Fibroblast of lung (primary cell): ENCODE data around the gene CEP85. TPM values are rescaled to one million over a fixed set of nuclear protein-coding genes. Genes with fewer than 3 reads are reported as not detected.

ENCODE experiments used
- DNase-seq, 2 donors: peaks; one replicate each; pipeline versions ENCODE4 v3.0.0 to v3.0.0-alpha.2; 2010; ENCODE audit warnings: low read depth in 2 of 2
- H2AFZ ChIP-seq: 2 replicates; pipeline ENCODE4 v1.5.1; 2012; ENCODE audit warnings: low read length, control low read depth, inconsistent platforms
- H3K27ac ChIP-seq: 2 replicates; pipeline ENCODE4 v1.5.1; 2011; ENCODE audit warnings: low read length, control low read depth; ENCODE audit not compliant: insufficient read depth
- H3K27me3 ChIP-seq: 2 replicates; pipeline ENCODE4 v1.5.1; 2011; ENCODE audit warnings: mild to moderate bottlenecking, low read length; ENCODE audit not compliant: control insufficient read depth, insufficient read depth
- H3K36me3 ChIP-seq: 2 replicates; pipeline ENCODE4 v1.5.1; 2011; ENCODE audit warnings: low read length; ENCODE audit not compliant: control insufficient read depth, insufficient read depth
- H3K4me1 ChIP-seq: 2 replicates; pipeline ENCODE4 v1.5.1; 2011; ENCODE audit warnings: low read length; ENCODE audit not compliant: control insufficient read depth, insufficient read depth; ENCODE audit errors: extremely low read depth
- H3K4me2 ChIP-seq: 2 replicates; pipeline ENCODE4 v1.5.1; 2011; ENCODE audit warnings: low read length, control low read depth; ENCODE audit not compliant: insufficient read depth; ENCODE audit errors: extremely low read depth
- H3K4me3 ChIP-seq, 4 experiments: fragments of 200-600 bp in 1 of 4; sonication (generic) in 1 of 4; replicated peaks in 1 of 4; 2 replicates each; pipeline ENCODE4 v1.5.1; 2011 to 2016; ENCODE audit warnings: low read length in 4 of 4, low read depth in 3 of 4, mild to moderate bottlenecking in 3 of 4, control low read depth in 2 of 4, inconsistent platforms in 1 of 4, mixed read lengths in 1 of 4; ENCODE audit not compliant: insufficient read depth in 1 of 4; ENCODE audit errors: control extremely low read depth in 1 of 4
- H3K79me2 ChIP-seq: 2 replicates; pipeline ENCODE4 v1.5.1; 2012; ENCODE audit warnings: mild to moderate bottlenecking, low read length, inconsistent platforms; ENCODE audit not compliant: control insufficient read depth, insufficient read depth
- H3K9ac ChIP-seq: 2 replicates; pipeline ENCODE4 v1.5.1; 2011; ENCODE audit warnings: mild to moderate bottlenecking, low read length, control low read depth; ENCODE audit not compliant: insufficient read depth
- H3K9me3 ChIP-seq: 2 replicates; pipeline ENCODE4 v1.5.1; 2012; ENCODE audit warnings: low read depth, low read length; ENCODE audit not compliant: control insufficient read depth, insufficient read depth
- H4K20me1 ChIP-seq: 2 replicates; pipeline ENCODE4 v1.5.1; 2011; ENCODE audit warnings: low read length; ENCODE audit not compliant: control insufficient read depth, insufficient read depth; ENCODE audit errors: extremely low read depth
- EZH2 ChIP-seq: IDR thresholded peaks from 2 replicates; pipeline ENCODE4 v1.5.1; 2012; ENCODE audit warnings: low read length, control low read depth, mild to moderate bottlenecking; ENCODE audit errors: missing control alignments
- polyA plus RNA-seq, 2 donors: library from polyadenylated mRNA; depleted of rRNA in 1 of 2; stranded (reverse) in 1 of 2; unstranded in 1 of 2; fragments of >200 nt; gene quantifications; 2 replicates each; pipeline ENCODE4 v1.2.1, GENCODE V29; 2011 to 2012; ENCODE audit warnings: missing spikeins in 1 of 2
- total RNA-seq: library from RNA; depleted of rRNA; stranded (reverse); fragments of >200 nt; gene quantifications from 2 replicates; pipeline ENCODE4 v1.2.1, GENCODE V29; 2014
- TF ChIP-seq, protein P1 (sequence below), 2 donors: IDR thresholded peaks in 1 of 2; conservative IDR thresholded peaks in 1 of 2; 1 replicate in 1 of 2; 2 replicates in 1 of 2; pipeline ENCODE4 v1.5.1; 2011 to 2012; ENCODE audit warnings: low read length in 2 of 2, control low read depth in 1 of 2, inconsistent platforms in 1 of 2, low read depth in 1 of 2, mild to moderate bottlenecking in 1 of 2

CEP85 gene
- total and polyA plus RNA-seq, 2 donors (not counting 1 experiment from before 2014, with no cell fraction given): 4.7 to 6.9 TPM

GRCh38 chr1:26321315-26322041, 87.5 kb downstream of the CEP85 start:
- Histone ChIP-seq H3K4me1 (peaks cover 6% of the 10 kb centered on the region), H3K79me2 (no peaks in the 10 kb centered on the region), H3K27ac (no peak overlapping the region), H3K9ac (no peak overlapping the region), H3K4me3 (peak overlapping the region in 1 of 4 experiments; percentile 11), H3K4me2 (peak overlapping the region; percentile 17), H3K9me3 (no peaks in the 10 kb centered on the region), H2AFZ (peak overlapping the region; percentile 87), H3K36me3 (no peaks in the 10 kb centered on the region), H3K27me3 (no peaks in the 10 kb centered on the region), H4K20me1 (no peaks in the 10 kb centered on the region)
- DNase-seq: peak; percentile 70 to 86
- no peak for TF ChIP-seq EZH2
- TF ChIP-seq, protein P1, sequence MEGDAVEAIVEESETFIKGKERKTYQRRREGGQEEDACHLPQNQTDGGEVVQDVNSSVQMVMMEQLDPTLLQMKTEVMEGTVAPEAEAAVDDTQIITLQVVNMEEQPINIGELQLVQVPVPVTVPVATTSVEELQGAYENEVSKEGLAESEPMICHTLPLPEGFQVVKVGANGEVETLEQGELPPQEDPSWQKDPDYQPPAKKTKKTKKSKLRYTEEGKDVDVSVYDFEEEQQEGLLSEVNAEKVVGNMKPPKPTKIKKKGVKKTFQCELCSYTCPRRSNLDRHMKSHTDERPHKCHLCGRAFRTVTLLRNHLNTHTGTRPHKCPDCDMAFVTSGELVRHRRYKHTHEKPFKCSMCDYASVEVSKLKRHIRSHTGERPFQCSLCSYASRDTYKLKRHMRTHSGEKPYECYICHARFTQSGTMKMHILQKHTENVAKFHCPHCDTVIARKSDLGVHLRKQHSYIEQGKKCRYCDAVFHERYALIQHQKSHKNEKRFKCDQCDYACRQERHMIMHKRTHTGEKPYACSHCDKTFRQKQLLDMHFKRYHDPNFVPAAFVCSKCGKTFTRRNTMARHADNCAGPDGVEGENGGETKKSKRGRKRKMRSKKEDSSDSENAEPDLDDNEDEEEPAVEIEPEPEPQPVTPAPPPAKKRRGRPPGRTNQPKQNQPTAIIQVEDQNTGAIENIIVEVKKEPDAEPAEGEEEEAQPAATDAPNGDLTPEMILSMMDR (conservative IDR thresholded peaks at IDR 0.05 in 1 of 2, IDR thresholded peaks at IDR 0.05 in 1 of 2; ENCODE audit: low read depth in 1 of 2, low read length in 2 of 2): peak; percentile 82 to 93

DNA sequence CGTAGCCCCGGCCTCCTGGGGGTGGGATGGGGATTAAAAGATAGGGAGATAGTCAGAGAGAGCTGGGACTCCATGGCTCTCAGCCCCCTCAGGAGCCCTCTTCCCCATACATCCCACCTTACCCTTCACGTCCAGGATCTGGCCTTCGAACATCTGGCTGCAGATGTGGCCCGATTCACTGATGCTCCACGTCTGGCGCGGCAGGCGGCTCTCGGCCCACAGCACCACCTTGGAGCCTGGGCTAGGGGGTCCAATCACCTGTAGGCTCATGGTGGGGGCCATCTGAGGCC, 88.0 kb downstream of the CEP85 start:
- H3K79me2 ChIP-seq: no peaks in the 10 kb centered on the region
- no peaks in the 10 kb centered on the region for H4K20me1 ChIP-seq
- H3K36me3 ChIP-seq: no peaks in the 10 kb centered on the region
- DNase-seq: no peak
- no peaks in the 10 kb centered on the region for H3K9me3 ChIP-seq
- no peak overlapping the region for H2AFZ ChIP-seq
- H3K27ac ChIP-seq: no peak overlapping the region
- H3K27me3 ChIP-seq: no peaks in the 10 kb centered on the region
- no peak for TF ChIP-seq EZH2
- TF ChIP-seq, protein P1 (conservative IDR thresholded peaks at IDR 0.05 in 1 of 2, IDR thresholded peaks at IDR 0.05 in 1 of 2; ENCODE audit: low read depth in 1 of 2, low read length in 2 of 2): no peak
- H3K4me1 ChIP-seq: peaks cover 6% of the 10 kb centered on the region
- H3K4me2 ChIP-seq: no peak overlapping the region
- no peak overlapping the region for H3K4me3 ChIP-seq
- H3K9ac ChIP-seq: no peak overlapping the region

- Histone ChIP-seq H2AFZ (no peak overlapping the region), H3K4me2 (no peak overlapping the region), H3K36me3 (no peaks in the 10 kb centered on the region), H3K4me3 (no peak overlapping the region), H3K27me3 (no peaks in the 10 kb centered on the region), H3K27ac (no peak overlapping the region), H3K9ac (no peak overlapping the region), H3K9me3 (no peaks in the 10 kb centered on the region), H3K79me2 (no peaks in the 10 kb centered on the region), H3K4me1 (peaks cover 6% of the 10 kb centered on the region), H4K20me1 (no peaks in the 10 kb centered on the region)
- no peak for DNase-seq
- TF ChIP-seq, protein P1 (conservative IDR thresholded peaks at IDR 0.05 in 1 of 2, IDR thresholded peaks at IDR 0.05 in 1 of 2; ENCODE audit: low read depth in 1 of 2, low read length in 2 of 2): no peak
- TF ChIP-seq EZH2: no peak
These were observed 89.4 kb downstream of the CEP85 start for GRCh38 chr1:26323382-26323781.
